NT2/D1 (cell line): Measurements from ENCODE around the gene ANKRD16.

Source experiments
- SUZ12 ChIP-seq: IDR thresholded peaks from 2 replicates; pipeline ENCODE4 v1.6.1; 2011; ENCODE audit not compliant: insufficient read length, insufficient read depth; ENCODE audit errors: extremely low read depth
- YY1 ChIP-seq: IDR thresholded peaks from 2 replicates; pipeline ENCODE4 v1.6.1; 2011; ENCODE audit not compliant: insufficient read length, insufficient read depth
- ZNF274 ChIP-seq: IDR thresholded peaks from 2 replicates; pipeline ENCODE4 v1.6.1; 2011; ENCODE audit warnings: mild to moderate bottlenecking, low read depth, low read length

- TF ChIP-seq YY1 = no peak
- TF ChIP-seq ZNF274 = no peak
- TF ChIP-seq SUZ12 = no peak
Measured at GRCh38 chr10:5818048-5818331, 71.7 kb downstream of the ANKRD16 start.
